NT2/D1 (cell line): ENCODE results near the gene ABTB2.

ENCODE experiments used
- DNase-seq: peaks from one replicate; pipeline ENCODE4 v3.0.0-alpha.2; 2011; ENCODE audit warnings: low read depth, low spot score
- H3K27me3 ChIP-seq: 2 replicates; pipeline ENCODE4 v1.6.0; 2011; ENCODE audit warnings: mild to moderate bottlenecking; ENCODE audit not compliant: insufficient read length, insufficient read depth
- H3K36me3 ChIP-seq: 2 replicates; pipeline ENCODE4 v1.6.1; 2011; ENCODE audit warnings: mild to moderate bottlenecking, low read length, mixed read lengths; ENCODE audit not compliant: insufficient read depth, insufficient read length
- H3K4me1 ChIP-seq: 2 replicates; pipeline ENCODE4 v1.5.1; 2011; ENCODE audit not compliant: insufficient read depth, insufficient read length
- H3K4me3 ChIP-seq: 2 replicates; pipeline ENCODE4 v1.5.1; 2011; ENCODE audit warnings: low read depth; ENCODE audit not compliant: insufficient read length
- H3K9ac ChIP-seq: 2 replicates; pipeline ENCODE4 v1.6.0; 2011; ENCODE audit warnings: low read depth; ENCODE audit not compliant: insufficient read length
- H3K9me3 ChIP-seq: 2 replicates; pipeline ENCODE4 v1.5.1; 2011; ENCODE audit warnings: mild to moderate bottlenecking, low read length; ENCODE audit not compliant: insufficient read depth
- SUZ12 ChIP-seq: IDR thresholded peaks from 2 replicates; pipeline ENCODE4 v1.6.1; 2011; ENCODE audit not compliant: insufficient read length, insufficient read depth; ENCODE audit errors: extremely low read depth
- YY1 ChIP-seq: IDR thresholded peaks from 2 replicates; pipeline ENCODE4 v1.6.1; 2011; ENCODE audit not compliant: insufficient read length, insufficient read depth
- ZNF274 ChIP-seq: IDR thresholded peaks from 2 replicates; pipeline ENCODE4 v1.6.1; 2011; ENCODE audit warnings: mild to moderate bottlenecking, low read depth, low read length

ABTB2 gene

DNA sequence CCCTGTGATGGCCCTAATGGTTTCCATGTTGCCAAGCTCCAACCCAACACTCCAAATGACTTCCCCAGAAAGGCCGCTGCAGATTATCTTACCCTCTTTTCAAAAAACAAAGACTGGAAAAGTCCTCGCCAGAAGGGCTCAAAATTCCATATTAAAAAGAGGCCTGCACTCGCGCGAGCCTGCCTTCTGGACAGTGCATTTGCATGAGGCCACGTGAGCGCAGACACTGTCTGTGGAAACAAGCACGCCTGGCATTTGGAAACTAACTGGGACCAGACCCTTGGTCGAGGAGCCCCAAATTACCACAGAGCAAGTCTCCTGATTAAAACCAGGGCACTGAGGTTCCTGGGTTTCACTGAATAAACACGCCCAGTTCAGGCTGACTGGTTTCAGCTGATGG is 42.9 kb downstream of the ABTB2 start:
- no peak for DNase-seq
- H3K4me1 ChIP-seq = peaks cover 5% of the 10 kb centered on the region
- H3K4me3 ChIP-seq = no peak overlapping the region
- H3K36me3 ChIP-seq = peaks cover 13% of the 10 kb centered on the region
- H3K9ac ChIP-seq = no peak overlapping the region
- no peak for TF ChIP-seq YY1
- TF ChIP-seq ZNF274 = no peak
- TF ChIP-seq SUZ12 = no peak
- H3K9me3 ChIP-seq = no peaks in the 10 kb centered on the region
- H3K27me3 ChIP-seq = no peaks in the 10 kb centered on the region

DNA sequence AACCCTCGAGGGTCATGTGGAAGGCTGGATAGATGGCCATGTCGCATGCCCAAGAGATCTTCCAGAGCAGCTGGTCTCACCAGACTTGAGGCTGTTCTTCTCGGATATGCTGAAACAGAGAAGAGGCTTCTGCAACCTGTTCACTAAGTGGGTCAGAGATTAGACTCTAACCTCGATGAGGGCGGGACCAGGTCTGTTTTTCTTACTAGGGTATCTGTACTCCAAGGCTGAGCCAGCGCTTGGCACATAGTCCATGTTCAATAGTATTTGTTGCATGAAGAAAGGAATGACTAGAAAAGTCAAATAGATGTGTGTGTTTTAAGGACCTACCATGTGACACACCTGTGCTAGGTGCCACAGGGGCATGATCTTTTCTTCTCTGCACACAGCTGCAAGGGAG is 43.6 kb downstream of the ABTB2 start:
- Histone ChIP-seq H3K4me1 (peaks cover 5% of the 10 kb centered on the region), H3K36me3 (peaks cover 13% of the 10 kb centered on the region), H3K4me3 (no peak overlapping the region), H3K9me3 (no peaks in the 10 kb centered on the region), H3K9ac (no peak overlapping the region), H3K27me3 (no peaks in the 10 kb centered on the region)
- no peak for DNase-seq
- TF ChIP-seq ZNF274 (no peak), YY1 (no peak), SUZ12 (no peak)

GRCh38 chr11:34313099-34313517 is 44.7 kb downstream of the ABTB2 start:
- H3K4me1 ChIP-seq = peaks cover 5% of the 10 kb centered on the region
- no peak for DNase-seq
- TF ChIP-seq ZNF274 (no peak), SUZ12 (no peak), YY1 (no peak)
- H3K27me3 ChIP-seq = no peaks in the 10 kb centered on the region
- H3K4me3 ChIP-seq = no peak overlapping the region
- H3K9me3 ChIP-seq = no peaks in the 10 kb centered on the region
- no peak overlapping the region for H3K9ac ChIP-seq
- peaks cover 13% of the 10 kb centered on the region for H3K36me3 ChIP-seq

GRCh38 chr11:34311126-34311525 is 46.7 kb downstream of the ABTB2 start:
- Histone ChIP-seq H3K4me1 (peaks cover 9% of the 10 kb centered on the region), H3K4me3 (no peak overlapping the region), H3K36me3 (peaks cover 13% of the 10 kb centered on the region), H3K9me3 (no peaks in the 10 kb centered on the region), H3K9ac (peak overlapping the region; percentile 38), H3K27me3 (no peaks in the 10 kb centered on the region)
- no peak for TF ChIP-seq ZNF274
- no peak for TF ChIP-seq SUZ12
- DNase-seq = no peak

DNA sequence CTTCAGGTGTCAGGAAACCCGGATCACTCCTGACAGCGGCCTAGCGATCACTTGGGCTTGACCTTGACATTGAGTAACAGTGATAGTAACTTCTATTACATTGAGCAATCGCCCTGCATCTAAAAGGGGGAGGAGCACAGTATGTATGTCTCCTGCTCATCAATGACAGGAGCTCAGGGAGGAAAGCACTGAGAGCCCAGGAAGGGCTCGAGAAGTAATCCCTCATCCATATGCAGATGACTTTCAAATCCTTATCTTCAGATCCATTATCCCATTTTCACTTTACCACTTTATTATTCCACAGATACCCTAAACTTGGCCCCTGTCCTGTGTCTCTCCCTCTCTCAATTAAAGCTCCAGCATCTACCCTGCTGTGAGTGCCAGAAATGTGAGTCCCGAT is 47.8 kb downstream of the ABTB2 start:
- H3K36me3 ChIP-seq = peaks cover 13% of the 10 kb centered on the region
- no peak for TF ChIP-seq YY1
- TF ChIP-seq SUZ12 = no peak
- no peak for TF ChIP-seq ZNF274
- no peak overlapping the region for H3K4me3 ChIP-seq
- H3K9me3 ChIP-seq = no peaks in the 10 kb centered on the region
- no peaks in the 10 kb centered on the region for H3K27me3 ChIP-seq
- H3K4me1 ChIP-seq = peaks cover 9% of the 10 kb centered on the region
- no peak overlapping the region for H3K9ac ChIP-seq
- DNase-seq = no peak

DNA sequence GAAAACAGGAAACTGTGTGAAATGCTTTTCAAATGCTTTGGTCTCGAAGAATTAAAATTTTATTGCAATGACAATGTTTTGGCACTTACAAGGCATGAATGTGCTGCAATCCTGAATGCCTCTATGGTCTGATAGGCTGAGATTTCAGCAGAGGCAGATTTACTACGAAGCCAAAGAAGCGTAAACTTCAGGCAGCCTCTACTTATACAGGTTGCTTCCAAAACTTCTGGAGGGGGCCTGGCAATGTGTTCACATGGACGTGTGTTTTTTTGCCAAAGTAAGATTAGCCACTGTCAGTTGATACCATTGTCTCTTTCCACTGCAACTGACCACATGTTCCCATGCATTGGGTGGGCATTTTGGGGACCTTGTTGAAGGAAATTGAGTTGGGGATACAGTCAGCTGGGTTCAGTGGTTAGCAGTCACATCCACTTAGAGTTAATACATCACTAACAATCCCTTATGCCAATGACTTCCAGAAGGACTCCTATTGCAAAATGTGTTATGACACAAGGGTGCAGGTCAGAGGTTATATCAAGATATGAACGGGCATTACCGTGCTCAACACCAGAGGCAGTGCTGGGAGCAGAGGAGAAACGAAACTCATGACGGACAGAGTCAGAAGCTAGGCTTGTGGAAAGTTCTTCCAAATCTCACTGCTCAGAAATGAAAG is 48.8 kb downstream of the ABTB2 start:
- Histone ChIP-seq H3K9ac (no peak overlapping the region), H3K36me3 (peaks cover 7% of the 10 kb centered on the region), H3K4me3 (no peak overlapping the region), H3K4me1 (peaks cover 9% of the 10 kb centered on the region), H3K9me3 (no peaks in the 10 kb centered on the region), H3K27me3 (no peaks in the 10 kb centered on the region)
- DNase-seq = no peak
- TF ChIP-seq YY1 (no peak), SUZ12 (no peak), ZNF274 (no peak)

DNA sequence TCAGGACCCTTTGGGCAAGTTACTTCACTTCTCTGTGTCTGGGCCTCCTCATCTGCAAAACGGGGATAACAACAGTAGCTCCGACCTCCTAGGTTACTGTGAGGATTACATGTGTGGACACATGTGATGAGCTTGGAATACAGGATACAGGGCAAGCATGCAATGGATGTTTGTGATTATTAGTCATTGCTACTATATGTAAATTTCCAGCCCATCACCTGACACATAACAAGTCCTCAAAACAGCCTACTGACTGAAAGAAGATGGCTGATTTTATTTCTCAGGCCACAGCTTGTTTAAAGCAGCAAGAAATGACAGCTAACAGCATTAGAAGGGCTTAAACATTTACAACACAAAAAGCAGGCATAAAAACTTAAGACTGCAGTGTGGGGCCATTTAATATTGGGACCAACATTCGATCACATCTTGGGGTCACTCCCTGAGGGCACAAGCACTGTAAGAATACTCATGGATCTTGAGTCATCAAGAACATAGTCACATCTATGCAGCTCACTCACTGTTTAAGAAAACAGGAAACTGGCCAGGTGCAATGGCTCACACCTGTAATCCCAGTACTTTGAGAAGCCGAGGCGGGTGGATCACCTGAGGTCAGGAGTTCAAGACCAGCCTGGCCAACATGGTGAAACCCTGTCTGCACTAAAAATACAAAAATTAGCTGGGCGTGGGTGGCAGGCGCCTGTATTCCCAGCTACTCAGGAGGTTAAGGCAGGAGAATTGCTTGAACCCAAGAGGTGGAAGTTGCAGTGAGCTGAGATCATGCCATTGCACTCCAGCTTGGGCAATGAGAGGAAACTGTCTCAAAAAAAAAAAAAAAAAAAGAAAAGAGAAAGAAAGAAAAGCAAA is 49.5 kb downstream of the ABTB2 start:
- Histone ChIP-seq H3K4me3 (no peak overlapping the region), H3K36me3 (peaks cover under 1% of the 10 kb centered on the region), H3K4me1 (peaks cover 9% of the 10 kb centered on the region), H3K27me3 (no peaks in the 10 kb centered on the region), H3K9ac (no peak overlapping the region), H3K9me3 (no peaks in the 10 kb centered on the region)
- no peak for DNase-seq
- no peak for TF ChIP-seq SUZ12
